Measurements from ENCODE around the gene KIAA0825.

The KIAA0825 gene

DNA sequence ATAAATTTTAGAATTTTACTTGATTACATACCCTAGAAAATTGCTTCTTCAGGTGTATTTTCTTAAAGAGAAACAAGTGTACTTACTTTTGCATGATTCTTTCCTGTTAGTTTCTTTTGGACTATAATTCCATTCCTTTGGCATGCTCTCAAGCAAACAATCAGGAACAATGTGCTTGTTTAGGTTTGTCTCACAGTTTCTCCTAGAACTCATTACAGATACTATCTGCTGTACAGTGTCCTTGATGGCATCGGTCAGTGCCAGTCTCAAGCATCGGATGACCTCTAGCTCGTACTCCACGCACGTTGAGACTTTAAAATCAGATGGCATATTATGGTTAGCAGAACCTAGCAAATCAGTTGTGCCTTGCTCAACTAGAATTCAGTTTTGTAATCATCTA lies 214.9 kb downstream of the KIAA0825 start:
- DNase-seq = no peak
- Mint-ChIP-seq H3K4me1 (ENCODE audit: low read depth) (no peaks in the 10 kb centered on the region), H3K27me3 (no peaks in the 10 kb centered on the region), H3K9me3 (no peaks in the 10 kb centered on the region), H3K36me3 (ENCODE audit: low read depth) (no peaks in the 10 kb centered on the region), H3K4me3 (no peak overlapping the region), H3K27ac (no peak overlapping the region)

DNA sequence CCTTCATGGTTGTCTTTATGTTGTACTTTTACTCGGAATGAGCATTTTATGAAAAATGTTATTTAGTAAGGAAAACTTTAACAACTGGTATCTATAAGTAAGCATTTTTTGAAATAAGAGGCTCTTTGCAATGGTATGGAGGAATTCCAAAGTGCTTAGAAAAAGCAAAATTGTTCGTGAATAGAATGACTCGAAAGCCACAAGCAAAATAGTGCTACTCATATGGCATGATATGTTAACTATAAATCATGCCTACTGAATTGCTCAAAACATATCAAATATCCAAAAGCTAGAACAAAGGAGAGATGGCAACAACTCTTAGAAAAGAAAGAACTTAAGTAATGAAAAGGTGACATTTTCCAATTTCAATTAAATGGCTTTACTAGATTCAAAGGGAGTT lies 216.3 kb downstream of the KIAA0825 start:
- no peak for DNase-seq
- H3K4me3 Mint-ChIP-seq = no peak overlapping the region
- no peaks in the 10 kb centered on the region for H3K27me3 Mint-ChIP-seq
- no peaks in the 10 kb centered on the region for H3K4me1 Mint-ChIP-seq (ENCODE audit: low read depth)
- no peak overlapping the region for H3K27ac Mint-ChIP-seq
- no peaks in the 10 kb centered on the region for H3K9me3 Mint-ChIP-seq
- no peaks in the 10 kb centered on the region for H3K36me3 Mint-ChIP-seq (ENCODE audit: low read depth)

DNA sequence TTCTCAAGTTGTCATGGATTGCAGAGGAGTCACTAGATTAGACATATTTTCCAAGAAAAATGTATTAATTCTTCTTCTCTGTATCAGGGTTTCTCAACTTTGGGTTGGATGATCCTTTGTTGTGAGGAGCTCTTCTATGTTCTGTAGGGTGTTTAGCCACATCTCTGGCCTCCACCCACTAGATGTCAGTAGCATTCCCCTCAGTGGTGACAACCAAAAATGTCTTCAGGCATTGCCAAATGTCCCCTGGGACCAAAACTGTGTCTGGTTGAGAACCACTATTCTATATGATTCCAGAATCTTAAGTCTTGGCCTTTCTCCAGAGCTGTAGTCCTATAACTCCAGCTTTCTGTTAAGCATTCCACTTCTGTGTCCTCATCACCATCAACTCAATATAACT lies 220.9 kb downstream of the KIAA0825 start:
- no peaks in the 10 kb centered on the region for H3K27me3 Mint-ChIP-seq
- H3K27ac Mint-ChIP-seq = no peak overlapping the region
- no peaks in the 10 kb centered on the region for H3K9me3 Mint-ChIP-seq
- H3K36me3 Mint-ChIP-seq (ENCODE audit: low read depth) = no peaks in the 10 kb centered on the region
- no peak overlapping the region for H3K4me3 Mint-ChIP-seq
- no peak for DNase-seq
- H3K4me1 Mint-ChIP-seq (ENCODE audit: low read depth) = no peaks in the 10 kb centered on the region

DNA sequence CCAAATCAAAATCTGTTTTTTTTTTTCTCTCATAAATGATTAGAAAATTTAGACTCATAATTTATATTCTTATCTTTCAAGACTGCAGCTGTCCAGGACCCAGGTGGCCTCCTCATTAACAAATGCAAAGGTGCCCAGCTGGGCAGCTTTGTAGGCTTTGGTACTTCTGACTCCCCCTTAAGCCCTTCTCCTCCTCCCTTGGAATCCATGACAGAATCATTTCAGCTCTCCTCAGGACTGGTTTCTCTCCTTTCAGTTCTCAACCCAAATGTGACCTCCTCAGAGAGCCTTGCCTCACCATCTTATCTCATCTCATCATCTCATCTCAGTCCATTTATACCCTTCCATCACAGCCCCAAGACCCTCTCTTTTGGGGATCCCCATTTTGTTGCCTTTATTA lies 221.7 kb downstream of the KIAA0825 start:
- Mint-ChIP-seq H3K4me3 (no peak overlapping the region), H3K36me3 (ENCODE audit: low read depth) (no peaks in the 10 kb centered on the region), H3K9me3 (no peaks in the 10 kb centered on the region), H3K4me1 (ENCODE audit: low read depth) (no peaks in the 10 kb centered on the region), H3K27ac (no peak overlapping the region), H3K27me3 (no peaks in the 10 kb centered on the region)
- no peak for DNase-seq

DNA sequence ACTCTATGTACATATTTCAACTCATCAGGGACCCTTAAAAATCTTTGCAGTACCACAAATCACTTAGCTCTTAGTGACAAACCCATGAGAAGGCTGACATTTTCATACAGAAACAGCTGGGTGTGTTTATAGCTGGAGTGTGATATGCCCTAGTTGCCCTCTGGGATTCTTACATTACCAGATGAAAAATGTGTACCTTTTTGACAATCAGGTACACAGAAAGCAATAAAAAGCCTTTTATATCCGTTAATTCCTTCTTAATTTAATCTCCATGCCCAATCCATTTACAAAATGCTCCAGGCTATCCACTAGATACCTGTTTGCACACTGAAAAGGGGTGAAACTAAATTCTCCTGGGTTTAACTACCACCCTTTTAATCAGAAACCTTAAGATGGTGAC lies 222.9 kb downstream of the KIAA0825 start:
- Mint-ChIP-seq H3K27ac (no peak overlapping the region), H3K4me1 (ENCODE audit: low read depth) (no peaks in the 10 kb centered on the region), H3K27me3 (no peaks in the 10 kb centered on the region), H3K36me3 (ENCODE audit: low read depth) (no peaks in the 10 kb centered on the region), H3K4me3 (no peak overlapping the region), H3K9me3 (no peaks in the 10 kb centered on the region)
- no peak for DNase-seq

DNA sequence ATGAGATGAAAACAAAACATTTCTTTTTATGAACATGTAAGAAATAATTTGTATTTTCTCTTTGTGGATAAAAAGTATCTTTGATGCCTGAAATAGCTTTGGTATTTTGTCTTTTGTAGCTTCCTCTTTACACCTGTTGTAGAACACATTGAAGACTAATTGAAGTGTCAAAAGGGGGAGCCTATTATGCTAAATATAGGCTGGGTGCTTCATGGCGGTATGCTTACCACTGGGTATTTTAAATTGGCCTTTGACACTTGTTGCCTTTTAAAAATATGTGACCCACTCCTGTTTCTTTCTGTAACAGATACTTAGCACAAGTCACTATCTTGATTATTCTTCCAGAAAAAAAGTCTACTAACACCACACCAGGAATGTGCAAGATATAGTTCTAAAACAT lies 226.4 kb downstream of the KIAA0825 start:
- Mint-ChIP-seq H3K27ac (no peak overlapping the region), H3K4me1 (ENCODE audit: low read depth) (peaks cover 4% of the 10 kb centered on the region), H3K9me3 (no peaks in the 10 kb centered on the region), H3K4me3 (no peak overlapping the region), H3K27me3 (no peaks in the 10 kb centered on the region), H3K36me3 (ENCODE audit: low read depth) (no peaks in the 10 kb centered on the region)
- no peak for DNase-seq

DNA sequence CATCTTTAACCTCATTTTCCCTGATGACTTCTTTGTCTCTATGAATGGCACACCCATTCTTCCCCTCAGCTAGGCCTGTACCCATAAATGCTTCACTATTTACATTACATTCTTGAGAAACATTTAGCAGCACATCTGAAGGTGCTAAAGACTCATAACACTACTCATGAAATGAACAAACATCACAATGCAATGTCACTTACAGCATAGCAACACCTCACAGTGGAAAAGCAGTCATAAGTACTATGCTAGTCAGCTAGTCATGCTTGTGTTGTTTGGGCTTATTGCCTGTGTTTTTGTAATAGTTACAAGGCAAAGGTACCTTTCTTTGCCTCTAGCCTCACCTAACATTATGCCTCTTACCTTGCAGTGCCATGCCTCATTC lies 228.9 kb downstream of the KIAA0825 start:
- H3K9me3 Mint-ChIP-seq = no peaks in the 10 kb centered on the region
- H3K27me3 Mint-ChIP-seq = no peaks in the 10 kb centered on the region
- DNase-seq = no peak
- H3K27ac Mint-ChIP-seq = peak overlapping the region; percentile 30
- H3K36me3 Mint-ChIP-seq (ENCODE audit: low read depth) = no peaks in the 10 kb centered on the region
- no peak overlapping the region for H3K4me3 Mint-ChIP-seq
- H3K4me1 Mint-ChIP-seq (ENCODE audit: low read depth) = peaks cover 4% of the 10 kb centered on the region

DNA sequence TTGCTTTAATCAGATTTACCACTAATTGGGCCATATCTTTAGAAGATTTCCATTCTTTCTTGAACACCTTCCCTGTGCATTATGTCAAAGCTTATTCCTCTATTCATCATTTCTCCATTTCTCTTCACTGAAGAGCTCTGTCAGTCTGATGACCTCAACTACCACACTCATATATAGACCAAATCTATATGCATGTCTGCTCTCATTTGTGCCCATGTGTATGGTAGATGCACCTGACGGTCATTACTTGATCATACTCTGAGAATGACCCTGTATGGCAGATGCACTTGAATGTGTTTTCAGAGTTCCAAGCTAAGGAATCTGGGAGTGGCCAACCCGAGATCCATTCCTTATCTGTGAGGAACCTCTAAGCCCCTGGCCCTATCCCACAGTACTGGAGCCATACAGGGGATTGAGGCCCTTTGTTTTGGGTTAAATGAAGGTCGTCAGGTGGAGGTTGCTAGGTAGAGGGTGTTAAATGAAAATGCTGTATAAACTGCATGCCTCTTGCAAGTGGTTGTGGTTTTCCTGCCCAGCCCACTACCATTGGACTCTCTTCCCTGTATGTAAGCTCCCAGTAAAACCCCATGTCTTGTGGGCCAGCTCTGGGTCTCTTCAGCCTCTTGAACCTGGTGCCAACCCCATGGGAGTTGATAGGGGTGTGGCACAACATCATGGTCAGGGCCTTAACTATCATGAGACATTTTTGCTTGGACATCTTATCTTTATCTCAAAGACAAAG lies 229.5 kb downstream of the KIAA0825 start:
- H3K36me3 Mint-ChIP-seq (ENCODE audit: low read depth) = no peaks in the 10 kb centered on the region
- no peaks in the 10 kb centered on the region for H3K9me3 Mint-ChIP-seq
- DNase-seq = no peak
- peaks cover 4% of the 10 kb centered on the region for H3K4me1 Mint-ChIP-seq (ENCODE audit: low read depth)
- H3K27me3 Mint-ChIP-seq = no peaks in the 10 kb centered on the region
- H3K27ac Mint-ChIP-seq = peak overlapping the region; percentile 30
- no peak overlapping the region for H3K4me3 Mint-ChIP-seq

DNA sequence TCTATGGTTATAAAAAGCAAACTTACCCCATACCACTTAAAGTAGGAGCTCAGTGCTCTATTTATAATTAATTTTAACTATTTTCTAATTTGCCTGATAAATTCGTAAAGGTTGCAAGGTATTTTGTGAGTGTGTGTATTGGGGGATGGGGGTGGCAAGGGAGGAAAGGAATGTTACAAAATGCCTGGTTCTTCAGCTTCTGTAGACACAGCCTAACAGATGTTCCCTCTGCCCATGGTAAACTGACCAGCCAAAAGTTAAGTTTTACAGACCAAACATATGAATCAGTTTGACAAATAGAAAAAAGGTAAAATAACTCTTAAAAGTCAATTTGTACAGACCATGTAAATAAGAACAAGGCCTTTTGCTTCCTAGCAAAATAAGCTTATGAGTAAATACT lies 232.6 kb downstream of the KIAA0825 start:
- Mint-ChIP-seq H3K27me3 (no peaks in the 10 kb centered on the region), H3K4me1 (ENCODE audit: low read depth) (peaks cover 4% of the 10 kb centered on the region), H3K27ac (no peak overlapping the region), H3K4me3 (no peak overlapping the region), H3K9me3 (no peaks in the 10 kb centered on the region), H3K36me3 (ENCODE audit: low read depth) (no peaks in the 10 kb centered on the region)
- no peak for DNase-seq

DNA sequence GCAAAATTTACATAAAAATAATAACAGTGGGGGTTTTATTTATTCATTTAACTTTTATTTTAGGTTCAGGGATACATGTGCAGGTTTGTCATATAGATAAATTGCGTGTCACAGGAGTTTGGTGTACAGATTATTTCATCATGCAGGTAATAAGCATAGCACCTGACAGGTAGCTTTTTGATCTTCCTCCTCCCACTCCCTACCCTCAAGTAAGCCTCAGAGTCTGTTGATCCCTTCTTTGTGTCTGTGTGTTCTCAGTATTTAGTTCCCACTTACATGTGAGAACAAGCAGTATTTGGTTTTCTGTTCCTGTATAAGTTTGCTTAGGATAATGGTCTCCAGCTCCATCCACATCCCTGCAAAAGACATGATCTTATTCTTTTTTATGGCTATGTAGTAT lies 240.3 kb downstream of the KIAA0825 start:
- Mint-ChIP-seq H3K4me3 (no peak overlapping the region), H3K4me1 (ENCODE audit: low read depth) (no peaks in the 10 kb centered on the region), H3K27me3 (no peaks in the 10 kb centered on the region), H3K36me3 (ENCODE audit: low read depth) (no peaks in the 10 kb centered on the region), H3K9me3 (no peaks in the 10 kb centered on the region), H3K27ac (no peak overlapping the region)
- no peak for DNase-seq

DNA sequence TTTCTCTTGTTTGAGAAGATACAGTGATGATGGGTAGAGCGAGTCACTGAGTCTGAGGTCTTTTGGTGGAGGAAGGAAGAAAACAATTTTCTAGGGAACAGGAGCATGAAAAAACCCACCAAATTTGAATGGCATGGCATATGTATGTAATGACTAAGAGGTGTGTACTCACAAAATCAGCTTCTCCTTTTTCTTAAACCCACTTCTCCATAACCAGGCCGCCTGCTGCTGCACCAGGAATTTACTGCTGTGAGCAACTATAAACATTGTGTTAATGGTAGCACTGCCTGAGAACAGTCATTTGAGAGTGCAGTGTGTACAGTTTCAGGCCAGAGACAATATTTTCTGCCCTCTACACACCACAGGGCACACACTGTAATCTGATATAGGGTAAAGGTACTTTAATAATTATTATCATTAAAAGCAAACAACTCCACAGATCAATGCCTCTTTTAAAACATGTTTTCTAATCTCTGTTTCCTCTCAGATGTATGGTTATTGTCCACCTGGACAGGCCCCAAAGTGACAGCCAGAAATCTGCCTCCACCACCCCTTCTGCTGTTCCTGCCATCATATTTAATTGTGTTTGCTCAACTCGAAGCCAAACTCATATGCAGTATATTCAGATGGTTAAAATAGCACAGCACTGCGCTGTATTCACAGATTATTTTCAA lies 241.6 kb downstream of the KIAA0825 start:
- H3K9me3 Mint-ChIP-seq = no peaks in the 10 kb centered on the region
- no peak overlapping the region for H3K4me3 Mint-ChIP-seq
- H3K36me3 Mint-ChIP-seq (ENCODE audit: low read depth) = no peaks in the 10 kb centered on the region
- no peaks in the 10 kb centered on the region for H3K4me1 Mint-ChIP-seq (ENCODE audit: low read depth)
- no peak overlapping the region for H3K27ac Mint-ChIP-seq
- no peaks in the 10 kb centered on the region for H3K27me3 Mint-ChIP-seq
- no peak for DNase-seq

DNA sequence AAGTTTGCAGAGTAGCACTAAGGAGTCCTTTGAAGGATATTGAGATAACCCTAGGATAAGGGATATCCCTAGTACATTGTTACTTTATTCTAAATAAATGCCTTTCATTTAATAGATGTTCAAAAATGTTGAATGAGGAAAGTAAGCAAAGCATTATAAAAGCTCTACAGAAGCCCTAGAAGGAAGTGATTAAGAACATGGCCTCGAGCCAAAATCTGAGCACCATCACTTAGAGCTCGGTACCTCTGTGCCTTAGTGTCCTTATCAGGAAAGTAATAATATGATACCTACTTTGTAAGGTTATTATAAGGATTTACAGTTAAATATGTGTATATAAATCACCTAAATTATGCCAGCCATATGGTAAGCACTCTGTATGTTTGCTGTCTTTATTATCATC lies 242.6 kb downstream of the KIAA0825 start:
- no peaks in the 10 kb centered on the region for H3K36me3 Mint-ChIP-seq (ENCODE audit: low read depth)
- DNase-seq = no peak
- no peaks in the 10 kb centered on the region for H3K27me3 Mint-ChIP-seq
- no peaks in the 10 kb centered on the region for H3K9me3 Mint-ChIP-seq
- no peak overlapping the region for H3K27ac Mint-ChIP-seq
- H3K4me1 Mint-ChIP-seq (ENCODE audit: low read depth) = no peaks in the 10 kb centered on the region
- no peak overlapping the region for H3K4me3 Mint-ChIP-seq

DNA sequence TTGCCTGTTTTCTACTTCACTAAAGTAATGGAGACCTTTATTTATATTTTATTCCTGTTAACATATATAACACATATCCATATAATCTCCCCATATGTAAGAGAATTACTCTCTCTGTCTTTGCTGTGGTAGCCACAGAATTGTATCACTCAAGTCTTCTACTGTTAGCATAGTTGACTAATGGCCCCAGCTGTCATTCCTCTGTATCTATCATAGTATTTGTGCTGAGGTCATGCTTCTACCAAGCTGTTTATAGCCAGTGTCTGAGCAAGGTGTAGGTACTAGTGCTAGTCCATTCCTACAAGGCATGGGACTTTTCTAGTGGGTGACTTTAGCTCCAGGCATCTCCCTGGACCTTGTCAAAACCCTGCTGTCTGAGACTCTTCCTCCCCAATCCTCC lies 244.1 kb downstream of the KIAA0825 start:
- Mint-ChIP-seq H3K36me3 (ENCODE audit: low read depth) (no peaks in the 10 kb centered on the region), H3K27ac (no peak overlapping the region)

DNA sequence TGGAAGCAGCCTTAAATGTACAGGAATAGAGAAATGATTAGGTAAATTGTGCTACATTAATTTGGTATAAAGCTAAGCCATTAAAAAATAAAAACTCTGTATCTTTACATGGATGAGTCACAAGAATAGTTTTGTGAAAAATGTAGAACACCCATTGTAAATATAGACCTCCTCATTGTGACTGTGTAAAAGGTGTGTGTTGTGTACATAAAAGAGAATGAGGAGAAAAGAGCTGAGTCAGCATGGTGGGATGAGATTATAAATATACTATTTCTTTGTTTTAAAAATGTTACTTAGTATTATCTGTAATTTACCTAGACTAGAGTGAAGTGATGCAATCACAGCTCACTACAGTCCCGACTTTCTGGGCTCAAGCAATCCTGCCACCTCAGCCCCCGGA lies 250.5 kb downstream of the KIAA0825 start:
- H3K27me3 Mint-ChIP-seq = no peaks in the 10 kb centered on the region
- H3K4me1 Mint-ChIP-seq (ENCODE audit: low read depth) = no peaks in the 10 kb centered on the region
- H3K4me3 Mint-ChIP-seq = no peak overlapping the region
- H3K27ac Mint-ChIP-seq = no peak overlapping the region
- no peaks in the 10 kb centered on the region for H3K9me3 Mint-ChIP-seq
- DNase-seq = no peak
- no peaks in the 10 kb centered on the region for H3K36me3 Mint-ChIP-seq (ENCODE audit: low read depth)

More for the DNA sequence above, 244.1 kb downstream of the KIAA0825 start:
- H3K4me1 Mint-ChIP-seq (ENCODE audit: low read depth) = no peaks in the 10 kb centered on the region
- H3K9me3 Mint-ChIP-seq = no peaks in the 10 kb centered on the region
- no peaks in the 10 kb centered on the region for H3K27me3 Mint-ChIP-seq
- no peak overlapping the region for H3K4me3 Mint-ChIP-seq
- DNase-seq = no peak

DNA sequence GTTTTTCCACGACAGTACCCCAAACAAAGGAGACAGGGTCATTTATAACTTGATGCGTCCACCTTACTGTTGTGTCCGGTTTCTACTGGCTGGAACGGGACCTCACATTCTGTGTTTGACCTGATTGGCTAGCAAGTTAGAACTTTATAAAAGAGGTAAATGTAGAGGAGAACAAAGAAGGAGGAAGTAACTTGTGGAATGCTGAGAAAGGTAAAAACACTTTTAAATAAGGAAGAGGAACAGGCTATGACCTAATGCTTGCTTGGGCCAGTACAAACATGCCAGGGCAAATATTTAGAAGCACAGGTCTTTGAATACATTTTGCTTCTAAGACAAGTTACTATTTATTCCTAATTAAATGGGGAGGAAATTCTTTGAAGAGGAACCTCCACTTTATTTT lies 251.6 kb downstream of the KIAA0825 start:
- Mint-ChIP-seq H3K9me3 (no peaks in the 10 kb centered on the region), H3K4me3 (no peak overlapping the region), H3K4me1 (ENCODE audit: low read depth) (no peaks in the 10 kb centered on the region), H3K36me3 (ENCODE audit: low read depth) (no peaks in the 10 kb centered on the region), H3K27ac (no peak overlapping the region), H3K27me3 (no peaks in the 10 kb centered on the region)
- DNase-seq = no peak
